HepG2 (cell line): Measurements from ENCODE around the gene PDCD11. TPM values are rescaled to one million over a fixed set of nuclear protein-coding genes. Genes with fewer than 3 reads are reported as not detected.

Experiments
- ATAC-seq: fragments of 200-7000 bp; cut with Tn5 transposase; 3 replicates; pipeline ENCODE4 v1.9.1; 2020; ENCODE audit warnings: mild to moderate bottlenecking, moderate library complexity
- BruUV-seq: library from RNA; stranded (reverse); fragments of 400-500 nt; replicated peaks from 2 replicates; lab custom pipeline; 2021; lab: Mats Ljungman, UMichigan
- CTCF ChIA-PET: fragments of 300-600 bp; formaldehyde crosslinking; extraction: SDS; loops from one replicate; lab custom pipeline; 2021; ENCODE audit warnings: low total read pairs, inconsistent platforms, low intra/inter-chr PET ratio; lab: Yijun Ruan, JAX
- POLR2A ChIA-PET: fragments of 350-600 bp; sonication (Branson Sonifier 250); formaldehyde crosslinking; loops from one replicate; lab custom pipeline; 2020; ENCODE audit warnings: antibody characterized with exemption, inconsistent platforms; lab: Yijun Ruan, JAX
- DNase-seq: peaks from one replicate; pipeline ENCODE4 v3.0.0-alpha.2; 2015; ENCODE audit warnings: low spot score
- FAIRE-seq: peaks from 3 replicates; lab custom pipeline; 2011; peaks lifted over from hg19 to GRCh38; lab: Jason Lieb, UNC
- H2AFZ ChIP-seq: one replicate; pipeline ENCODE4 v1.6.1; 2011; ENCODE audit warnings: low read length, inconsistent platforms
- H3K27ac ChIP-seq: fragments of 300-600 bp; 3 replicates; pipeline ENCODE4 v1.8.0; 2011; ENCODE audit warnings: mixed run types, mild to moderate bottlenecking, mixed read lengths, low read length, inconsistent platforms; ENCODE audit not compliant: insufficient read depth; ENCODE audit errors: extremely low read length
- H3K27me3 ChIP-seq, 2 experiments: fragments of 200-600 bp in 1 of 2; 2 replicates in 1 of 2; 3 replicates in 1 of 2; pipeline versions ENCODE4 v1.6.0 to v1.8.0; 2011; ENCODE audit warnings: low read length in 2 of 2, mild to moderate bottlenecking in 2 of 2, moderate library complexity in 2 of 2, inconsistent platforms in 1 of 2; ENCODE audit not compliant: insufficient read depth in 2 of 2, control insufficient read depth in 1 of 2
- H3K36me3 ChIP-seq, 2 experiments: fragments of 200-600 bp in 1 of 2; replicated peaks in 1 of 2; 2 replicates in 1 of 2; 3 replicates in 1 of 2; pipeline versions ENCODE4 v1.5.1 to v1.8.0; 2011; ENCODE audit warnings: low read length in 2 of 2, inconsistent platforms in 1 of 2; ENCODE audit not compliant: insufficient read depth in 2 of 2, control insufficient read depth in 1 of 2
- H3K4me1 ChIP-seq: 2 replicates; pipeline ENCODE4 v1.5.1; 2012; ENCODE audit warnings: low read length, inconsistent platforms; ENCODE audit not compliant: insufficient read depth
- H3K4me2 ChIP-seq: 2 replicates; pipeline ENCODE4 v1.6.0; 2011; ENCODE audit warnings: low read depth, low read length, inconsistent platforms
- H3K4me3 ChIP-seq, 3 experiments: fragments of 200-600 bp in 1 of 3; sonication (generic), shearing (Covaris generic) in 1 of 3; replicated peaks in 1 of 3; 2 replicates each; pipeline ENCODE4 v1.5.1; 2011 to 2016; ENCODE audit warnings: low read length in 3 of 3, inconsistent platforms in 2 of 3, low read depth in 2 of 3, mild to moderate bottlenecking in 2 of 3, control low read depth in 1 of 3, mixed read lengths in 1 of 3; ENCODE audit not compliant: insufficient read depth in 1 of 3
- H3K79me2 ChIP-seq: one replicate; pipeline ENCODE4 v1.6.1; 2011; ENCODE audit warnings: low read length, inconsistent platforms; ENCODE audit not compliant: insufficient read depth
- H3K9ac ChIP-seq: 2 replicates; pipeline ENCODE4 v1.6.0; 2011; ENCODE audit warnings: mild to moderate bottlenecking, low read depth, low read length, inconsistent platforms; ENCODE audit not compliant: insufficient read depth
- H3K9me3 ChIP-seq: 2 replicates; pipeline ENCODE4 v1.5.1; 2012; ENCODE audit warnings: mild to moderate bottlenecking, low read length
- H4K20me1 ChIP-seq: 2 replicates; pipeline ENCODE4 v1.6.0; 2011; ENCODE audit warnings: inconsistent platforms, mild to moderate bottlenecking, low read length, moderate library complexity; ENCODE audit not compliant: insufficient read depth
- ERF ChIP-seq: IDR thresholded peaks from 2 replicates; pipeline ENCODE4 v1.6.1; 2018; ENCODE audit warnings: missing biosample characterization, missing genetic modification reagents
- FOXA1 ChIP-seq, 2 experiments: fragments of 450-650 bp in 1 of 2; sonication (generic) in 1 of 2; formaldehyde crosslinking in 1 of 2; IDR thresholded peaks; 2 replicates each; pipeline versions ENCODE4 v1.4.0 to v1.6.1; 2016 to 2020; ENCODE audit warnings: missing genetic modification reagents in 1 of 2
- FOXA3 ChIP-seq: IDR thresholded peaks from 2 replicates; pipeline ENCODE4 v1.6.1; 2016; ENCODE audit warnings: missing genetic modification reagents, missing compliant biosample characterization
- KAT2B ChIP-seq: fragments of 150-350 bp; IDR thresholded peaks from 2 replicates; pipeline ENCODE4 v1.6.1; 2014; ENCODE audit warnings: low read depth, low read length, borderline replicate concordance
- MEF2D ChIP-seq: sonication (generic); formaldehyde crosslinking; IDR thresholded peaks from 2 replicates; pipeline ENCODE4 v1.5.1; 2020; ENCODE audit warnings: mild to moderate bottlenecking, missing genetic modification reagents
- MTA1 ChIP-seq: sonication (generic); formaldehyde crosslinking; IDR thresholded peaks from 2 replicates; pipeline ENCODE4 v1.4.0; 2020; ENCODE audit warnings: missing genetic modification reagents, mild to moderate bottlenecking, borderline replicate concordance
- NCOR1 ChIP-seq: fragments of 200-600 bp; sonication (generic); IDR thresholded peaks from 2 replicates; pipeline ENCODE4 v1.7.0; 2017; ENCODE audit warnings: antibody characterized with exemption, low read length, borderline replicate concordance
- NFIC ChIP-seq: IDR thresholded peaks from 2 replicates; pipeline ENCODE4 v1.6.1; 2012; ENCODE audit warnings: mild to moderate bottlenecking, low read length, inconsistent platforms
- NFRKB ChIP-seq: fragments of 450-650 bp; IDR thresholded peaks from 2 replicates; pipeline ENCODE4 v1.6.1; 2017
- PHB2 ChIP-seq: fragments of 450-650 bp; IDR thresholded peaks from 2 replicates; pipeline ENCODE4 v1.6.1; 2018; ENCODE audit not compliant: partially characterized antibody
- RBM22 ChIP-seq: fragments of 200-400 bp; formaldehyde crosslinking; optimal IDR thresholded peaks from 2 replicates; pipeline ENCODE3; 2017; ENCODE audit warnings: mild to moderate bottlenecking, low read length, moderate library complexity
- SNAI1 ChIP-seq: sonication (generic); formaldehyde crosslinking; IDR thresholded peaks from 2 replicates; pipeline ENCODE4 v1.5.0; 2020; ENCODE audit warnings: mild to moderate bottlenecking, missing genetic modification reagents, borderline replicate concordance
- SP1 ChIP-seq, 2 experiments: fragments of 450-650 bp in 1 of 2; sonication (generic) in 1 of 2; formaldehyde crosslinking in 1 of 2; IDR thresholded peaks; 2 replicates each; pipeline versions ENCODE4 v1.4.0 to v1.6.1; 2016 to 2020; ENCODE audit warnings: missing genetic modification reagents in 1 of 2
- TBP ChIP-seq: sonication (generic); formaldehyde crosslinking; IDR thresholded peaks from 2 replicates; pipeline ENCODE4 v1.5.0; 2020; ENCODE audit warnings: missing genetic modification reagents
- ZNF30 ChIP-seq: sonication (generic); formaldehyde crosslinking; IDR thresholded peaks from 2 replicates; pipeline ENCODE4 v1.5.0; 2020; ENCODE audit warnings: mild to moderate bottlenecking, missing genetic modification reagents
- ZNF549 ChIP-seq: sonication (generic); formaldehyde crosslinking; IDR thresholded peaks from 2 replicates; pipeline ENCODE4 v1.5.0; 2020; ENCODE audit warnings: missing genetic modification reagents
- ZNF567 ChIP-seq: sonication (generic); formaldehyde crosslinking; IDR thresholded peaks from 2 replicates; pipeline ENCODE4 v1.8.1; 2023; ENCODE audit warnings: mild to moderate bottlenecking, missing genetic modification reagents, borderline replicate concordance
- ZNF775 ChIP-seq: sonication (generic); formaldehyde crosslinking; IDR thresholded peaks from 2 replicates; pipeline ENCODE4 v1.4.0; 2020; ENCODE audit warnings: missing genetic modification reagents, mild to moderate bottlenecking, moderate library complexity, borderline replicate concordance
- WGBS: methylation state at CpG from one replicate; pipeline ENCODE4 v1.1.6; 2017; ENCODE audit warnings: low lambda C conversion rate; 5-methylcytosine and 5-hydroxymethylcytosine counted together
- in situ Hi-C: cut with HindIII; loops from 2 replicates; pipeline ENCODE4 v1.10.0; 2017; ENCODE audit warnings: low pct_unique_long_range_greater_than_20kb; ENCODE audit not compliant: extremely low pct_ligation_motif_present
- intact Hi-C: fragments of 100-400 bp; cut with micrococcal nuclease; formaldehyde crosslinking; loops from one replicate; pipeline ENCODE4 v1.10.0; 2022; ENCODE audit not compliant: unreplicated experiment
- polyA plus RNA-seq, 8 experiments: library from polyadenylated mRNA; depleted of rRNA in 3 of 8; stranded (reverse) in 7 of 8; unstranded in 1 of 8; fragments of >200 nt; fragmentation: Illumina TruSeq in 4 of 8; extraction: Trizol in 4 of 8; gene quantifications; 2 replicates each; pipeline versions ENCODE4 v1.2.1 to v1.2.3, GENCODE V29; 2011 to 2016; ENCODE audit warnings: low read depth in 4 of 8, missing spikeins in 1 of 8, mixed read lengths in 1 of 8; ENCODE audit not compliant: insufficient read depth in 1 of 8
- total RNA-seq, 5 experiments: library from RNA; depleted of rRNA; stranded (reverse); fragments of >200 nt; fragmentation: Illumina TruSeq; extraction: Trizol; gene quantifications; 2 replicates each; pipeline ENCODE4 v1.2.3, GENCODE V29; 2016; ENCODE audit warnings: low read depth in 1 of 5
- TF ChIP-seq, protein P1 (sequence below): sonication (generic); formaldehyde crosslinking; IDR thresholded peaks from 2 replicates; pipeline ENCODE4 v1.8.0; 2022; ENCODE audit warnings: missing genetic modification reagents, mild to moderate bottlenecking, borderline replicate concordance

The PDCD11 gene
- total and polyA plus RNA-seq, 2 of the 13 experiments (the other 11 are each of a cell fraction or from before 2014, with no cell fraction given): 12.8 to 52.8 TPM

DNA sequence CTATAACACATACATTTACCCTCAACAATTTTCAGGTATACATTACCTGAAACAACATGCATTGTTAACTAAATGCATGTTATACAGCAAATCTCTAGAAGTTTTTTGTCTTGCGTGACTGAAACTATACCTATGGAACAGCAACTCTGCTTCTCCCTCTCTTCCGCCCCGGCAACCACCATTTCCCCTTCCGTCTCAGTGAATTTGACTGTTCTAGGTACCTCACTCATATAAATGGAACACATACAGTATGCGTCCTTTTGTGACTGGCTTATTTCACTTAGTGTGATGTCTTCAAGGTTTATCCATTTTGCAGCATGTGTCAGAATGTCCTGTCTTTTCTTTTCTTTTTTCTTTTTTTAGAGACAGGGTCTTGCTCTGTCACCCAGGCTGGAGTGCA is 33.2 kb downstream of the PDCD11 start:
- Histone ChIP-seq H4K20me1 (no peaks in the 10 kb centered on the region), H3K79me2 (no peaks in the 10 kb centered on the region), H3K4me2 (no peak overlapping the region), H3K9me3 (no peaks in the 10 kb centered on the region), H3K36me3 (peaks cover 30 to 76% of the 10 kb centered on the region in 2 experiments), H3K27ac (no peak overlapping the region), H3K9ac (no peak overlapping the region), H3K4me3 (no peak overlapping the region), H2AFZ (no peak overlapping the region), H3K27me3 (no peaks in the 10 kb centered on the region), H3K4me1 (peaks cover 7% of the 10 kb centered on the region; the same call in 1 of the 2 replicates)
- ChIA-PET CTCF (no interaction called here), POLR2A (no interaction called here)
- BruUV-seq: no TSS peak
- ATAC-seq (no peak), FAIRE-seq (no peak), DNase-seq (no peak)
- no peak for TF ChIP-seq ZNF30 (CRISPR knock-in tag)
- no peak for TF ChIP-seq ERF (CRISPR knock-in tag)
- no peak for TF ChIP-seq ZNF549
- no peak for TF ChIP-seq NCOR1
- TF ChIP-seq ZNF567 (CRISPR knock-in tag): no peak
- no peak for TF ChIP-seq SP1 (IDR thresholded peaks at IDR 0.05)
- no peak for TF ChIP-seq SP1 (CRISPR knock-in tag; IDR thresholded peaks at IDR 0.05)
- no peak for TF ChIP-seq RBM22
- no peak for TF ChIP-seq PHB2
- no peak for TF ChIP-seq MTA1 (CRISPR knock-in tag)
- TF ChIP-seq MEF2D (CRISPR knock-in tag): no peak
- 98% methylated on average over 5 of the region's 5 CpGs for WGBS
- intact Hi-C loops (loop anchor here (5.0 kb wide), 1 partner anchor 58 kb away; no protein-coding TSS in a partner anchor), in situ Hi-C loops (no loop called here)

DNA sequence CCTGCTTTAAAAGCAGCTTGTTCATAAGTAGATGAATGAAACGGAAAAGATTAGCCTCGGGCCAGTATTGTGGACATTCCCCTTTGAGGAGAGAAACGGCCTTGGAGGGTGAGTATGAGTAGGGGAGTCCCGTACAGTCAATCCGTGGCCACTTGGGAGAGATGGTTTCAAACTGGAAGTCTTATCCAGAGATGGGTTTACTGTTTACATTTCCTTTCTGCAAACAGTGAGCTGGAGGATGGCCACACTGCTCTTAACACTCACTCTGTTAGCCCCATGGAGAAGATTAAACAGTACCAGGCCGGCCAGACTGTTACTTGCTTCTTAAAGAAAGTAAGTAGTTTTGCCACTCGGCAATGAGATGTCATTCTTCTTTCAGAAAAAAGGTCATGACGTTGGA is 35.5 kb downstream of the PDCD11 start:
- peaks cover 28 to 77% of the 10 kb centered on the region in 2 experiments; a peak in 4 of 5 replicates for H3K36me3 ChIP-seq
- intact Hi-C loops (loop anchor here (5.0 kb wide), 1 partner anchor 55 kb away; no protein-coding TSS in a partner anchor), in situ Hi-C loops (no loop called here)
- CTCF ChIA-PET: no interaction called here
- H3K4me1 ChIP-seq: peaks cover 7% of the 10 kb centered on the region; the same call in 1 of the 2 replicates
- POLR2A ChIA-PET: no interaction called here
- H3K27ac ChIP-seq: no peak overlapping the region
- FAIRE-seq (peak; percentile 12), ATAC-seq (peak; percentile 44; the same call in 2 of the 3 replicates), DNase-seq (peak; percentile 10)
- no peaks in the 10 kb centered on the region for H3K9me3 ChIP-seq
- H3K79me2 ChIP-seq: no peaks in the 10 kb centered on the region
- no peak overlapping the region for H2AFZ ChIP-seq
- no peaks in the 10 kb centered on the region for H4K20me1 ChIP-seq
- H3K27me3 ChIP-seq: no peaks in the 10 kb centered on the region
- BruUV-seq: no TSS peak
- WGBS: 76% methylated on average over 8 of the region's 8 CpGs
- no peak overlapping the region for H3K4me3 ChIP-seq
- H3K9ac ChIP-seq: no peak overlapping the region
- H3K4me2 ChIP-seq: no peak overlapping the region
- TF ChIP-seq NFRKB (no peak), KAT2B (no peak), FOXA1 (IDR thresholded peaks at IDR 0.05) (no peak), FOXA1 (CRISPR knock-in tag; IDR thresholded peaks at IDR 0.05) (peak; percentile 46), NFIC (no peak), ZNF775 (CRISPR knock-in tag) (no peak), TBP (CRISPR knock-in tag) (no peak), FOXA3 (CRISPR knock-in tag) (peak; percentile 27; the same call in 1 of the 2 replicates), SNAI1 (CRISPR knock-in tag) (no peak)
- TF ChIP-seq, protein P1, sequence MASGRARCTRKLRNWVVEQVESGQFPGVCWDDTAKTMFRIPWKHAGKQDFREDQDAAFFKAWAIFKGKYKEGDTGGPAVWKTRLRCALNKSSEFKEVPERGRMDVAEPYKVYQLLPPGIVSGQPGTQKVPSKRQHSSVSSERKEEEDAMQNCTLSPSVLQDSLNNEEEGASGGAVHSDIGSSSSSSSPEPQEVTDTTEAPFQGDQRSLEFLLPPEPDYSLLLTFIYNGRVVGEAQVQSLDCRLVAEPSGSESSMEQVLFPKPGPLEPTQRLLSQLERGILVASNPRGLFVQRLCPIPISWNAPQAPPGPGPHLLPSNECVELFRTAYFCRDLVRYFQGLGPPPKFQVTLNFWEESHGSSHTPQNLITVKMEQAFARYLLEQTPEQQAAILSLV (CRISPR knock-in tag): no peak
